CD4-positive, alpha-beta T cell (primary cell): ENCODE results near the gene GXYLT1. TPM values are rescaled to one million over a fixed set of nuclear protein-coding genes. Genes with fewer than 3 reads are reported as not detected.

Experiments
- ATAC-seq: fragments of 200-7000 bp; cut with Tn5 transposase; one replicate; pipeline ENCODE4 v1.10.0; 2022; ENCODE audit warnings: mild to moderate bottlenecking; ENCODE audit not compliant: poor library complexity
- CTCF ChIA-PET: fragments of 350-600 bp; sonication (Branson Sonifier 250); formaldehyde crosslinking; loops from one replicate; lab custom pipeline; 2021; ENCODE audit warnings: antibody characterized with exemption, inconsistent platforms; lab: Charles Lee
- POLR2A ChIA-PET: fragments of 350-600 bp; sonication (Branson Sonifier 250); formaldehyde crosslinking; loops from one replicate; lab custom pipeline; 2021; ENCODE audit warnings: antibody characterized with exemption, inconsistent platforms; lab: Charles Lee
- DNase-seq, 14 experiments: peaks; one replicate each; pipeline ENCODE4 v3.0.0-alpha.2; 2013 to 2020; ENCODE audit warnings: mixed read lengths in 2 of 14
- H3K27ac ChIP-seq, 2 donors: one replicate each; pipeline versions ENCODE4 v1.5.1 to v1.7.0; 2013; ENCODE audit warnings: low read length in 2 of 2, low read depth in 1 of 2, mild to moderate bottlenecking in 1 of 2
- H3K27me3 ChIP-seq, 2 experiments: 1 replicate in 1 of 2; 2 replicates in 1 of 2; pipeline versions ENCODE4 v1.6.1 to v1.7.0; 2013; ENCODE audit warnings: low read length in 2 of 2, control low read depth in 1 of 2, mild to moderate bottlenecking in 1 of 2, moderate library complexity in 1 of 2; ENCODE audit not compliant: insufficient read depth in 2 of 2, control insufficient read depth in 1 of 2
- H3K36me3 ChIP-seq: one replicate; pipeline ENCODE4 v1.6.1; 2013; ENCODE audit warnings: low read length, control low read depth; ENCODE audit not compliant: insufficient read depth
- H3K4me1 ChIP-seq: one replicate; pipeline ENCODE4 v1.6.1; 2013; ENCODE audit warnings: low read length, control low read depth; ENCODE audit not compliant: insufficient read depth
- H3K4me3 ChIP-seq: one replicate; pipeline ENCODE4 v1.5.1; 2013; ENCODE audit warnings: mild to moderate bottlenecking, low read length, moderate library complexity
- H3K9me3 ChIP-seq, 2 experiments: 1 replicate in 1 of 2; 2 replicates in 1 of 2; pipeline versions ENCODE4 v1.6.1 to v1.7.0; 2013; ENCODE audit warnings: low read length in 2 of 2, mild to moderate bottlenecking in 2 of 2, control low read depth in 1 of 2, moderate library complexity in 1 of 2; ENCODE audit not compliant: control insufficient read depth in 1 of 2, insufficient read depth in 1 of 2
- H3K27ac Mint-ChIP-seq: one replicate; pipeline ENCODE4 v1.8.0; 2020; ENCODE audit warnings: mixed read lengths
- H3K27me3 Mint-ChIP-seq: one replicate; pipeline ENCODE4 v1.8.0; 2021; ENCODE audit warnings: mixed read lengths
- H3K36me3 Mint-ChIP-seq: one replicate; pipeline ENCODE4 v1.8.0; 2021; ENCODE audit warnings: low read depth, mixed read lengths
- H3K4me1 Mint-ChIP-seq: one replicate; pipeline ENCODE4 v1.8.0; 2021; ENCODE audit warnings: low read depth, mixed read lengths
- H3K4me3 Mint-ChIP-seq: one replicate; pipeline ENCODE4 v1.8.0; 2020; ENCODE audit warnings: mild to moderate bottlenecking, mixed read lengths
- H3K9me3 Mint-ChIP-seq: one replicate; pipeline ENCODE4 v1.8.0; 2020; ENCODE audit warnings: mixed read lengths
- intact Hi-C, 2 experiments: fragments of 100-400 bp; cut with DNase I in 1 of 2; cut with micrococcal nuclease in 1 of 2; formaldehyde crosslinking; loops; one replicate each; pipeline versions ENCODE4 v1.15.1 to v1.9.0; 2023 to 2025; cut with DNase I, micrococcal nuclease
- total RNA-seq, 174 experiments: library from RNA in 2 of 174; stranded (reverse) in 2 of 174; gene quantifications; one replicate each; pipeline ENCODE4 v1.2.3 and lab custom pipeline; 2021 to 2026
- TF ChIP-seq, protein P1 (sequence below): fragments of 200-600 bp; IDR thresholded peaks from one replicate; pipeline ENCODE4 v1.8.0; 2022; ENCODE audit warnings: antibody characterized with exemption, mild to moderate bottlenecking

GXYLT1 gene
- total RNA-seq, 2 experiments from 2014 or later = 8.0 to 8.2 TPM

DNA sequence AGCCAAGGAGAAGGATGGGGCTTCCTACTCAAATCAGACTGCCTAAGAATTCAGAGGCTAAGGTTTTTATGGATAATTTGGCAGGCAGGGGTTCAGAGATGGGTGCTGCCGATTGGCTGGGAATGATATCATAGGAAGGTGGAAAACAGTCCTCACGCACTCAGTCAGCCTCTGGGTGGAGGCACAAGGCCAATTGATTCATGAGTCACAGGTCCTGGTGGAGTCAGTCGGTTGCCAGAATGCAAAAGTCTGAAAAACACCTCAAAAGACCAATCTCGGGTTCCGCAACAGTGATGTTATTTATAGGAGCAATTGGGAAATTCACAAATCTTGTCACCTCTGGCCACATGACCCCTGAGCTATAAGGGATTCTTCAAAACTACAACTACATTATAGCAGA lies 105.5 kb downstream of the GXYLT1 start:
- ChIA-PET POLR2A (no interaction called here), CTCF (no interaction called here)
- Mint-ChIP-seq H3K36me3 (no peaks in the 10 kb centered on the region), H3K27me3 (peaks cover 22% of the 10 kb centered on the region), H3K27ac (no peak overlapping the region), H3K9me3 (no peaks in the 10 kb centered on the region), H3K4me1 (no peaks in the 10 kb centered on the region), H3K4me3 (no peak overlapping the region)
- Histone ChIP-seq H3K27ac (no peak overlapping the region), H3K9me3 (no peaks in the 10 kb centered on the region), H3K27me3 (peaks cover 0 to 3% of the 10 kb centered on the region in 2 experiments), H3K36me3 (no peaks in the 10 kb centered on the region), H3K4me1 (no peaks in the 10 kb centered on the region), H3K4me3 (no peak overlapping the region)
- TF ChIP-seq, protein P1, sequence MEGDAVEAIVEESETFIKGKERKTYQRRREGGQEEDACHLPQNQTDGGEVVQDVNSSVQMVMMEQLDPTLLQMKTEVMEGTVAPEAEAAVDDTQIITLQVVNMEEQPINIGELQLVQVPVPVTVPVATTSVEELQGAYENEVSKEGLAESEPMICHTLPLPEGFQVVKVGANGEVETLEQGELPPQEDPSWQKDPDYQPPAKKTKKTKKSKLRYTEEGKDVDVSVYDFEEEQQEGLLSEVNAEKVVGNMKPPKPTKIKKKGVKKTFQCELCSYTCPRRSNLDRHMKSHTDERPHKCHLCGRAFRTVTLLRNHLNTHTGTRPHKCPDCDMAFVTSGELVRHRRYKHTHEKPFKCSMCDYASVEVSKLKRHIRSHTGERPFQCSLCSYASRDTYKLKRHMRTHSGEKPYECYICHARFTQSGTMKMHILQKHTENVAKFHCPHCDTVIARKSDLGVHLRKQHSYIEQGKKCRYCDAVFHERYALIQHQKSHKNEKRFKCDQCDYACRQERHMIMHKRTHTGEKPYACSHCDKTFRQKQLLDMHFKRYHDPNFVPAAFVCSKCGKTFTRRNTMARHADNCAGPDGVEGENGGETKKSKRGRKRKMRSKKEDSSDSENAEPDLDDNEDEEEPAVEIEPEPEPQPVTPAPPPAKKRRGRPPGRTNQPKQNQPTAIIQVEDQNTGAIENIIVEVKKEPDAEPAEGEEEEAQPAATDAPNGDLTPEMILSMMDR = no peak
- DNase-seq (no peak), ATAC-seq (no peak)
- intact Hi-C loops = no loop called here

DNA sequence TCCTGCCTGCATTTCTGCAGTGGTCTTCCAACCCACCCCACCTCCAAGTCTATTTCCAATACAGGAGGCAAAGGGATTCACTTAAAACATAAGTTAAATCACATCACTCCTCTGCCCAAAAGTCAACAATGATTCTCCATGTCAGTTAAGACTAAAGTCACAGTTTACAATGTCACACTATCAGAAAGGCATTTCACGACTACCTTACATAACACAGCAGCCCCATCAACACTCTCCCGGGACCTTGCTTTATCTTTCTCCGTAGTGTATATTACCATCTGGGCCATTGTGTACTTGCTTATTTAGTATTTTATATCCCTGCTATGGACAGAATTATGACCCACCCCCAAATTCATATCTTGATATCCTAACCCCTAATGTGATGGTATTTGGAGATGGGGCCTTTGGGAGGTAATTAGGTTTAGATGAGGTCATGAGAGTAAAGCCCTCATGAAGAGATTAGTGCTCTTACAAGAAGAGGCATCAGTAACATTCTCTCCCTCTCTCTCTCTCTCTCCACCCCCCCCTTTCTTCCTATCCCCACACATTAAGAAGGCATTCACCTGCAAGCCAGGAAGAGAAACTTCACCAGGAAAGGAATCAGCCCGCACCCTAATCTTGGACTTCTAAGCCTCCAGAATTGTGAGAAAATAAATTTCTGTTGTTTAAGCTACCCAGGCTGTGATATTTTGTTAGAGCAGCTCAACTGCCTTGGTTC lies 112.7 kb downstream of the GXYLT1 start:
- Histone ChIP-seq H3K36me3 (no peaks in the 10 kb centered on the region), H3K4me1 (no peaks in the 10 kb centered on the region), H3K4me3 (no peak overlapping the region), H3K27me3 (peaks cover 0 to 7% of the 10 kb centered on the region in 2 experiments), H3K27ac (no peak overlapping the region), H3K9me3 (no peaks in the 10 kb centered on the region)
- Mint-ChIP-seq H3K4me3 (no peak overlapping the region), H3K36me3 (no peaks in the 10 kb centered on the region), H3K27ac (no peak overlapping the region), H3K27me3 (peaks cover 31% of the 10 kb centered on the region), H3K4me1 (no peaks in the 10 kb centered on the region), H3K9me3 (no peaks in the 10 kb centered on the region)
- DNase-seq (no peak), ATAC-seq (no peak)
- ChIA-PET CTCF (interaction anchor here (0.7 kb wide), 1 partner anchor 110 kb away, joined by 3 read pairs; no protein-coding TSS in a partner anchor), POLR2A (no interaction called here)
- intact Hi-C loops = no loop called here
- TF ChIP-seq, protein P1 = no peak

Other genes with a start within 250 kb of the GXYLT1 start
- 10 to 100 TPM; 53.6 to 54.7 TPM for gene YAF2, start 93.4 kb upstream of the GXYLT1 start, total RNA-seq
- 10 to 100 TPM; 30.3 to 31.4 TPM for gene ZCRB1, start 181.2 kb upstream of the GXYLT1 start, total RNA-seq
- 100 to 1,000 TPM; 100 to 105 TPM for gene PPHLN1, start 181.3 kb upstream of the GXYLT1 start, total RNA-seq